CD4-positive, alpha-beta T cell (primary cell): Measurements from ENCODE around the gene ZNF774. TPM values are rescaled to one million over a fixed set of nuclear protein-coding genes. Genes with fewer than 3 reads are reported as not detected.

ENCODE experiments used
- ATAC-seq: fragments of 200-7000 bp; cut with Tn5 transposase; one replicate; pipeline ENCODE4 v1.10.0; 2022; ENCODE audit warnings: mild to moderate bottlenecking; ENCODE audit not compliant: poor library complexity
- CTCF ChIA-PET: fragments of 350-600 bp; sonication (Branson Sonifier 250); formaldehyde crosslinking; loops from one replicate; lab custom pipeline; 2021; ENCODE audit warnings: antibody characterized with exemption, inconsistent platforms; lab: Charles Lee
- POLR2A ChIA-PET: fragments of 350-600 bp; sonication (Branson Sonifier 250); formaldehyde crosslinking; loops from one replicate; lab custom pipeline; 2021; ENCODE audit warnings: antibody characterized with exemption, inconsistent platforms; lab: Charles Lee
- DNase-seq, 14 experiments: peaks; one replicate each; pipeline ENCODE4 v3.0.0-alpha.2; 2013 to 2020; ENCODE audit warnings: mixed read lengths in 2 of 14
- H3K27ac ChIP-seq, 2 donors: one replicate each; pipeline versions ENCODE4 v1.5.1 to v1.7.0; 2013; ENCODE audit warnings: low read length in 2 of 2, low read depth in 1 of 2, mild to moderate bottlenecking in 1 of 2
- H3K27me3 ChIP-seq, 2 experiments: 1 replicate in 1 of 2; 2 replicates in 1 of 2; pipeline versions ENCODE4 v1.6.1 to v1.7.0; 2013; ENCODE audit warnings: low read length in 2 of 2, control low read depth in 1 of 2, mild to moderate bottlenecking in 1 of 2, moderate library complexity in 1 of 2; ENCODE audit not compliant: insufficient read depth in 2 of 2, control insufficient read depth in 1 of 2
- H3K36me3 ChIP-seq: one replicate; pipeline ENCODE4 v1.6.1; 2013; ENCODE audit warnings: low read length, control low read depth; ENCODE audit not compliant: insufficient read depth
- H3K4me1 ChIP-seq: one replicate; pipeline ENCODE4 v1.6.1; 2013; ENCODE audit warnings: low read length, control low read depth; ENCODE audit not compliant: insufficient read depth
- H3K4me3 ChIP-seq: one replicate; pipeline ENCODE4 v1.5.1; 2013; ENCODE audit warnings: mild to moderate bottlenecking, low read length, moderate library complexity
- H3K9me3 ChIP-seq, 2 experiments: 1 replicate in 1 of 2; 2 replicates in 1 of 2; pipeline versions ENCODE4 v1.6.1 to v1.7.0; 2013; ENCODE audit warnings: low read length in 2 of 2, mild to moderate bottlenecking in 2 of 2, control low read depth in 1 of 2, moderate library complexity in 1 of 2; ENCODE audit not compliant: control insufficient read depth in 1 of 2, insufficient read depth in 1 of 2
- H3K27ac Mint-ChIP-seq: one replicate; pipeline ENCODE4 v1.8.0; 2020; ENCODE audit warnings: mixed read lengths
- H3K27me3 Mint-ChIP-seq: one replicate; pipeline ENCODE4 v1.8.0; 2021; ENCODE audit warnings: mixed read lengths
- H3K36me3 Mint-ChIP-seq: one replicate; pipeline ENCODE4 v1.8.0; 2021; ENCODE audit warnings: low read depth, mixed read lengths
- H3K4me1 Mint-ChIP-seq: one replicate; pipeline ENCODE4 v1.8.0; 2021; ENCODE audit warnings: low read depth, mixed read lengths
- H3K4me3 Mint-ChIP-seq: one replicate; pipeline ENCODE4 v1.8.0; 2020; ENCODE audit warnings: mild to moderate bottlenecking, mixed read lengths
- H3K9me3 Mint-ChIP-seq: one replicate; pipeline ENCODE4 v1.8.0; 2020; ENCODE audit warnings: mixed read lengths
- intact Hi-C, 2 experiments: fragments of 100-400 bp; cut with DNase I in 1 of 2; cut with micrococcal nuclease in 1 of 2; formaldehyde crosslinking; loops; one replicate each; pipeline versions ENCODE4 v1.15.1 to v1.9.0; 2023 to 2025; cut with DNase I, micrococcal nuclease
- total RNA-seq, 174 experiments: library from RNA in 2 of 174; stranded (reverse) in 2 of 174; gene quantifications; one replicate each; pipeline ENCODE4 v1.2.3 and lab custom pipeline; 2021 to 2026
- TF ChIP-seq, protein P1 (sequence below): fragments of 200-600 bp; IDR thresholded peaks from one replicate; pipeline ENCODE4 v1.8.0; 2022; ENCODE audit warnings: antibody characterized with exemption, mild to moderate bottlenecking

The ZNF774 gene
- total RNA-seq, 2 experiments from 2014 or later, result 0.20 to 1.1 TPM

DNA sequence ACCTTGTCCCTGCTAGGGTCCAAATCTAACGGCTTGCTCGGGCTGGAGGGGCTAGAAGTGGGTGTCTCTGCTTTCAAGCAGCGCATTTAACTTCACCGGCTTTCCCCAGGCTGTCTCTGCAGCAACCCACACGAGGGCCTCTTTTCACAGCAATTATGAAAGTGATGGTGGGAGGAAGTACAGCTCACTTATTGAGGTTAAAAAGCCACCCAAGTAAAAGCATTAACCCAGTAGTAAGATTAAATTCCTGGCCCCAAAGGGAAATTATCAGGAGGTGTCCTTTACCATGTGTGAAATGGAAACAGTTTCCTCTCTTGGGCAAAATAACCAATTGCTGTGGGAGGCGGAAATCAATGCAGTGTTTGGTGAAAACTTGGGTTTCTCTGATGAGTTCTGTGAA, 45.5 kb upstream of the ZNF774 start:
- intact Hi-C loops, result no loop called here
- peak; percentile 62 for ATAC-seq

DNA sequence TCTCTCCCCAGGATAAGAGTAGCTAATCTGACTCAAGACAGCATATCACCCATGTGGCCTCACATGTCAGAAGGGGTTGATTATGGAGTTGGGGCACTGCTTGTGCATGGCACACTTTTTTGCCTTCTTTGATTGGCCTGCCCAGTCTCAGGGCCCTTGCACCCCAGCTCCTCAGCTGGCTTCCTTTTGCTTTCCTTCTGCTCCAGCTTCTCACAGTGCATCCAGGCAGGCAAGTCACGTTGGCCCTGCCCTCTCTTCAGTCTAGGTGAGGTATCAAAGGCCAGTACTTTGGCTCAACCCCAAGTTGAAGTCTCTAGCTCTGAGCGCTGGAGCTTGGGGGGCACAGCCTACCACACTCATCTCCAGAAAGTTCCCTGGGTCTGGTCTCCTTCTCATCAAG, 44.4 kb upstream of the ZNF774 start:
- DNase-seq (no peak), ATAC-seq (no peak)
- POLR2A ChIA-PET, result no interaction called here
- Histone ChIP-seq H3K27ac (no peak overlapping the region), H3K27me3 (no peaks in the 10 kb centered on the region), H3K4me3 (no peak overlapping the region), H3K9me3 (no peaks in the 10 kb centered on the region), H3K4me1 (peaks cover 10% of the 10 kb centered on the region), H3K36me3 (no peaks in the 10 kb centered on the region)
- no peak overlapping the region for H3K27ac Mint-ChIP-seq
- no peaks in the 10 kb centered on the region for H3K27me3 Mint-ChIP-seq
- peaks cover 15% of the 10 kb centered on the region for H3K4me1 Mint-ChIP-seq
- H3K36me3 Mint-ChIP-seq, result no peaks in the 10 kb centered on the region
- H3K9me3 Mint-ChIP-seq, result no peaks in the 10 kb centered on the region
- no peak overlapping the region for H3K4me3 Mint-ChIP-seq
- TF ChIP-seq, protein P1, sequence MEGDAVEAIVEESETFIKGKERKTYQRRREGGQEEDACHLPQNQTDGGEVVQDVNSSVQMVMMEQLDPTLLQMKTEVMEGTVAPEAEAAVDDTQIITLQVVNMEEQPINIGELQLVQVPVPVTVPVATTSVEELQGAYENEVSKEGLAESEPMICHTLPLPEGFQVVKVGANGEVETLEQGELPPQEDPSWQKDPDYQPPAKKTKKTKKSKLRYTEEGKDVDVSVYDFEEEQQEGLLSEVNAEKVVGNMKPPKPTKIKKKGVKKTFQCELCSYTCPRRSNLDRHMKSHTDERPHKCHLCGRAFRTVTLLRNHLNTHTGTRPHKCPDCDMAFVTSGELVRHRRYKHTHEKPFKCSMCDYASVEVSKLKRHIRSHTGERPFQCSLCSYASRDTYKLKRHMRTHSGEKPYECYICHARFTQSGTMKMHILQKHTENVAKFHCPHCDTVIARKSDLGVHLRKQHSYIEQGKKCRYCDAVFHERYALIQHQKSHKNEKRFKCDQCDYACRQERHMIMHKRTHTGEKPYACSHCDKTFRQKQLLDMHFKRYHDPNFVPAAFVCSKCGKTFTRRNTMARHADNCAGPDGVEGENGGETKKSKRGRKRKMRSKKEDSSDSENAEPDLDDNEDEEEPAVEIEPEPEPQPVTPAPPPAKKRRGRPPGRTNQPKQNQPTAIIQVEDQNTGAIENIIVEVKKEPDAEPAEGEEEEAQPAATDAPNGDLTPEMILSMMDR, result no peak
- intact Hi-C loops, result no loop called here
- CTCF ChIA-PET, result interaction anchor here (1.1 to 5.2 kb wide), 2 partner anchors 13 to 15 kb away, joined by 4 to 22 read pairs; no protein-coding TSS in a partner anchor

More for the DNA sequence above, 45.5 kb upstream of the ZNF774 start:
- peak in 5 of 14 experiments; percentile 9 to 46 (median 41) for DNase-seq
- Histone ChIP-seq H3K27ac (peak overlapping the region in 1 of 2 donors; percentile 41), H3K4me1 (peaks cover 10% of the 10 kb centered on the region), H3K9me3 (no peaks in the 10 kb centered on the region), H3K36me3 (no peaks in the 10 kb centered on the region), H3K4me3 (no peak overlapping the region), H3K27me3 (no peaks in the 10 kb centered on the region)
- CTCF ChIA-PET, result interaction anchor here (5.2 kb wide), 1 partner anchor 13 kb away, joined by 22 read pairs; no protein-coding TSS in a partner anchor
- Mint-ChIP-seq H3K4me3 (no peak overlapping the region), H3K27ac (peak overlapping the region; percentile 63), H3K9me3 (no peaks in the 10 kb centered on the region), H3K4me1 (peaks cover 15% of the 10 kb centered on the region), H3K27me3 (no peaks in the 10 kb centered on the region), H3K36me3 (no peaks in the 10 kb centered on the region)
- POLR2A ChIA-PET, result interaction anchor here (0.9 to 1.0 kb wide), 2 partner anchors 13 to 299 kb away, joined by 3 read pairs; no protein-coding TSS in a partner anchor
- TF ChIP-seq, protein P1, result no peak

DNA sequence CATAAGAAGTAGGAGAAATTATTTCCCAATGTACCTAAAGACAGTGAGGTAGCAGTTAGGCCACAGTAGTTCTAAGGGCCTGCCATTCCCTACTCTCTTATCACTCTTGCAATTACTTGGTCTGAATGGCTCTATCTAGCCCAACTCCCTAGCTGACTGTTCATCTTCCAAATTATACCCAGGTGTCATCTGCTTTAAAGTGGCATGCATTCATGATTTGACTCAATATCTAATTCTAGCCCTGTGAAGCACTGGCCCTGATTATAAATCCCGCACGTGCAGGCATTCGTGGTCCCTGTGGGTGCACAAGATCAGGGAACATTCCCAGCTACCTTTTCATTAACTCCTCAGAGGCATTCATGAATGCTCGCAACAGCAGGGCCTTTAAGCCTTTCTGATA, 43.1 kb upstream of the ZNF774 start:
- H3K9me3 ChIP-seq, result no peaks in the 10 kb centered on the region
- H3K4me1 ChIP-seq, result peaks cover 10% of the 10 kb centered on the region
- Mint-ChIP-seq H3K27me3 (no peaks in the 10 kb centered on the region), H3K9me3 (no peaks in the 10 kb centered on the region), H3K36me3 (no peaks in the 10 kb centered on the region), H3K4me1 (peaks cover 15% of the 10 kb centered on the region), H3K27ac (no peak overlapping the region), H3K4me3 (no peak overlapping the region)
- ChIA-PET CTCF (no interaction called here), POLR2A (no interaction called here)
- ATAC-seq, result no peak
- TF ChIP-seq, protein P1, result no peak
- no peaks in the 10 kb centered on the region for H3K36me3 ChIP-seq
- no peak overlapping the region for H3K27ac ChIP-seq
- DNase-seq, result no peak
- intact Hi-C loops, result no loop called here
- H3K27me3 ChIP-seq, result no peaks in the 10 kb centered on the region
- H3K4me3 ChIP-seq, result no peak overlapping the region
